ENCODE results near the gene RFX2.
"Not testable (repeated sequence)": the region's sequence is repeated elsewhere in the genome, so short reads cannot be mapped to it uniquely, and the experiment has no call there.

Gene RFX2

DNA sequence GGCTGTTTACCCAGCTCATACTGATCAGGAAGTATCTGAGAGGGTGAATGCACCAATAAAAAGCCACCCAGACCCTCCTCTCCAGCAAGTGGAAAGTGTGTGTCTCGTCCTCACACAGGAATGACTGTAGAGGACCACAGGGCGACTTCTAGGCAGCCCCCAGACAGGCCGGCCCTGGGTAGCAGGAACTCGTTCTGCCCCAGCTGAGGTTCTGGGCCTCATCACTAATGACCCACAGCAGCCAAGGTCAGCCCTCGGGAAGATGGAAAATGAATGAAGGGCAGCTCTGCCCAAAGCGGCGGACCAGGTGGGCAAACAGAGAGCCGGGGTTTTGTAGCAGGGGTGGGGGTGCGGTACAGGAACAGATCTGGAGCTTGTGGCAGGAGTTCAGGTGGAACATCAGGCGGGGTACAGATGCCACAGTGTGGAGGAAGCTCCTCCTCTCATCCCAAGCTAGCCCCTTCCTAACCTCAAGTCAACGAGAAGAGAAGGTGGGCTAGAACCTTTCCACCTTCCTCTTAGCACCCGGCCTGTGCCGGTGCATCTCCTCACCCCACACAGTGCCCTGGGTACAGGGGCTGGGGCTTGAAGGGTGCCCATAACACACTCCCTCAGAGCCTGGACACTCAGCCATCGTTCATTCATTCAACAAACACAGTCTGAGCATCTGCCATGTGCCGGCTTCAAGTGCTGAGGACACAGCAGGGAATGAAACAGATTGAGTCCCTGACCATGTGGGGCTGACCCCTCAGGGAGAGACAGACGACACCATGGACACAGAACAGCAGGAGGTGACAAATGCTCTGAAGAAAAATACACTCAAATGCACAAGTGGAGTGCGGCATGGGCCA, 36.2 kb downstream of the RFX2 start:
- DNase-seq = no peak

DNA sequence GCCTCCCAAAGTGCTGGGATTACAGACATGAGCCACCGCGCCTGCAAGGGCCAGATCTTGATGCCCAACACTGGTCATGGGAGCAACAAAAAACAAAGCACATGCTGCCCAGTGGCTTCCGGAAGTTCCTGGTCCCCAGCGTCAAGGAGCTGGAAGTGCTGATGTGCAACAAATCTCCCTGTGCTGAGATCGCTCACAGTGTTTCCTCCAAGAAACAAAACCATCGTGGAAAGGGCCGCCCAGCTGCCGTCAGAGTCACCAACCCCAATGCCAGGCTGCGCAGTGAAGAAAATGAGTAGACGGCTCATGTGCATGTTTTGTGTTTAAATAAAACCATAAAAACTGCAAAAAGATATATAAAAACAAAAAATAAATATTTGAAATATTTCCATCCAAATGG, 37.1 kb downstream of the RFX2 start:
- DNase-seq = not testable (repeated sequence)

DNA sequence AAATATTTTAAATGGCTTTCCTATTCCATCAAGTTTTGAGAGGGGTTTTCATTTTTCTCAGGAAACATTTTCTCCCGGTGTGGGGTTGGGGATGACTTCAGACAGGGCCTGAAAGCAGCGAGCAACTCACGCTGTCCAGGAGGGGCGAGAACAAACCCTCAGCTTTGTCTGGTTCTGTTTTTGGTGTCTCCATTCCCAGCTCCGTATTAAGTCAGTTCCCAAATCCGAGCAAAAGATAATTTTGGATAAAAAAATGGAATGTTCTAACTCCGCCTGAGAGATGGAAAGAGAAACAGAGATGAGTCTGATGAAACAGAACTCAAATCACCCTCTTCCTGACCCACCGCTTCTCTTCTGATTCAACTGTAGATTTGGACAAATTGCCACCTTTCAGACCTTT, 38.4 kb downstream of the RFX2 start:
- DNase-seq = no peak

DNA sequence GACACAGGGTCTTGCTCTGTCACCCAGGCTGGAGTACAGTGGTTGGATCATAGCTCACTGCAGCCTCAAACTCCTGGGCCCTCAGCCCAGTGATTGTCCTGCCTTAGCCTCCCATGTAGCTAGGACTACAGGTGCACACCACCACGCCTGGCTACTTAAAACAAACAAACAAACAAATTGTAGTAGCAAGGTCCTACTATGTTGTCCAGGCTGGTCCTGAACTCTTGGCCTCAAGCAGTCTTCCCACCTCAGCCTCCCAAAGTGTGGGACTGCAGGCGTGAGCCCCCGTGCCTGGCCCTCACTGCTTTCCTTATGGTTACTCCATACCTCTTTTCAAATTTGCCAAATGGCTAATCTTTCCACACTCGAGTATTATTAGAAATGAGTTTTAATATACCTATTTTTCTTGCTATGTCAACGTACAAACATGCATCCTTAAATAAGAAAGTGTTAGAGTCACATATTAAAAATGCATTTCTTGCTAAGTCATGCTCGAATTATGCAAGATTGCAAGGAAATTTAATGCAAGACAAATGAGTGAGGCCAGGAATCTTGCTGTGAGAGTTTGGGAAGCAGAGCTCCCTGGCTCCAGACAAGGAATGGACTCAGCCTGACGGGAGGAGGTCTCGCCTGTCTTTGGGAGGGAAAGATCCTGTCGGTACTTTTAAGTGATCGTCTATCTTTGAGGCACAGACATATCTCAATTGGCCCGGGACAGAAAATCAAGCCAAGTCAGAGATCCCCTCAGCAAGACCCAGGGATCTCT, 39.4 kb downstream of the RFX2 start:
- no peak for DNase-seq

DNA sequence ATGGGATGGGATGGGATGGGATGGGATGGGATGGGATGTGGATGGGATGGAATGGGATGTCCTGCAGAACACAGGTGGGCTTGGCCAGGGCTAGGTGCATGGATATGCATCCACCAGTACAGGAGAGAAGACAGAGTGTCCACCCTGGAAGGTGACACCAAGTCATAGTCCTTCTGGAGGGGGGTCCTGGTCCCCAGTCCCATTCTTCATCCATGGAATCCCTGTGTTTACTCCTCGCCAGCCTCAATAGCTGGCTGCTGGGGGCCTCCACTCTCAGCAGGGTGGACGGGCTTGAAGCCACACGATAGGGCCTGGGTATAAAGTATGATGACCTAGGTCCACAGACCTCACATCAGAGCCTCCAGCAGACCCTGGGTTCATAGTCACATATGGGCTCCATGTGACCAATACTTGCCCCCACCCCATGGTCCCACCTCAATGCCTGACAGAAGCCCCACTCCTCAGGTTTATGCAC, 40.1 kb downstream of the RFX2 start:
- DNase-seq = no peak

DNA sequence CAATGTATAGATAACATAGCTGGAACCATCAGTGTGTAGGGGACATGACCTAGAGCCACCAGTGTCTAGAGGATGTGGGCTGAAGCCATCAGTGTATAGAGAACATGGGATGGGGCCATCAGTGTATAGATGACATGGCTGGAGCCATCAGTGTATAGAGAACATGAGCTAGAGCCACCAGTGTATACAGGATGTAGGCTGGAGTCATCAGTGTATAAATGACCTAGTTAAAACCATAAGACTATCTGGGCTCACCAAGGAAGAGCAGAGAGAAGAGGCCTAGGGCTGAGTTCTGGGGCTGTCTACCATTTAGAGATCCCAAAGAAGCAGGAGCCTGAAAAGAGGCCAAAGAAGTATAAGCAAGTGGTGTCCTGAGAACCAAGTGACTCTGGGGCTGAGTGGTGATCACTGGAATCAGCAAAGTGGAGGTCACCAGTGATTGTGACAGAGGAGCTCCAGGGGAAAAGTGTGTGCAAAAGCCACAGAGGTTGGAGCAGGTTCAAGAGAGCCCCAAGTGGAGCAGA, 41.0 kb downstream of the RFX2 start:
- no peak for DNase-seq

DNA sequence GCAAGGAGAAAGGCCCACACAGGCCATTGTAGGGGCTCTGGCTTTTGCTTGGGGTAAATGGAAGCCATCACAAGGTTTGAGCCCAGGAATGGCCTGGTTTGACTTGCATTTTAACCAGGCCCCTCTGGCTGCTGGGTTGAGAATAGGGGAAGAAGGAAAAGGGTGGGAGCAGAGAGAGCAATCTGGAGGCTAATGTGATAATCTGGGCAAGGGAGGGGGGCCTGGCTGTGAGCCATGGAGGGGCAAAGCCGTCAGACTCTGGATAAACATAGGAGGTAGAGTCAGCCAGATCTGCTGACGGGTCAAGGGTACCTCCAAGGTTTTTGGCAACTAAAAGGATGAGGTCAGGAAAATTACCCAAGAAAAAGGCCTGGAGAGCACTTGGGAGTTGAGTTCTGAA, 41.6 kb downstream of the RFX2 start:
- DNase-seq = no peak

DNA sequence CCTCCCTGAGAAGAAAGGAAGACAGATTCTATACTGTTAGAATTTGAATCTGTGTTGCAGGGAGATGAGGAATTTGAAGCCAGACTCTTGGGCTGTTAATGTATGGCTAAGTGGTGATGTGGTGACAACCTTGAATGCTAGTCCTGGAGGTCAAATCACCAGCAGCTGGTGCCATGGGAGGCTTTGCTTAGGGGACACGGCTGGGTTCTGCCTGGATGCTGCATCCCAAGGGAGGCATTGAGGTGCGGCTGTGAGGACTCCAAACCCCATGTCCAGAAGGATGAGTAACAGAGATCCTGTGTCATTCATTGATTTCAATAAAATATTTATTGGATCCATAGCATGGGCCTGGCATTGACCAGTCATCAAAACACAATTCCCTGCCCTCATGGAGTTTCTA, 42.3 kb downstream of the RFX2 start:
- no peak for DNase-seq

DNA sequence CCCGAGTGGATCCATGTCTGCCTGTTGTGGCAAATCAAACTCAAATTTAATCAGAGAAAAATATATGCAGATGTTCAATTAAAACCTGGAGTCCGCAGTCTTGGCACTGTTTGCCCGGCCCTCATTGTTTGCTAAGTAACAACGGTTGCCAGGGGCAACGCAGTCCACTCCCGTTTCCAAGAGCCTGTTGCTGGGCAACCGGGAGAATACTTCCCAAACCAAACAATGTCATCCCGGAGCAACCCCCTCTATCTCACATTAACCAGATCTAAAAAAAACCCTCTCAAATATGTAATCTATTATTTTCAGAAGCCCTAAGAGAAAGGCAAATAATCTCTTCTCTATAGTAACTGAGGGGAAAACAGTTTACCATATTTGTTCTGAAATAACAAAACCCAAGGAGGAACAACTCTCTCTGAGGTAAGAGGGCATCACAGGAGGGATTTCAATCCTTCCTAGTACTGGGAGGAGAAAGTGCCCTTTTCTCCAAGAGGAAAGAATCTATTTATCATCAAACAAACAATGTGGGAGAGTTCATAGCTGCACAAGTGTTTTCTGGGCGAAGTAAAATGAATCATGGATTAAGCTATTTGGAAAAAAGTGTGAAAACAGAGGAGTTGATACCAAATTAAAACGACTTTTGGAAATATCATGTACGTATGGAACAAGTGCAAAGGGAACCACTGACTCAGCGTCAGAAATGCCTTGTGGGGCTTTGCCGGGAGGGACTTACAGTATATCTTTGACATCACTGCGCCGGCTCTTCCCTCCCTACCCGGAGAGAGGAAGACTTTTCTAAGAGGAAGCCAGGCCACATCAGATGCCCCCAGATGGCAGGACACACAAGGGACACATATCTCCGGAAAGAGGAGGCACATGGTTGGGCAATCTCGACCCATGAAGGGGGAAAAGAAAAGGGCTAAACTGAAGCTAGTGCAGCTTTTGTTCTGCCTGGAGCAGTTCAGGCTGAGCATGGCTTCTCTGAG, 43.3 kb downstream of the RFX2 start:
- DNase-seq = peak; percentile 85

DNA sequence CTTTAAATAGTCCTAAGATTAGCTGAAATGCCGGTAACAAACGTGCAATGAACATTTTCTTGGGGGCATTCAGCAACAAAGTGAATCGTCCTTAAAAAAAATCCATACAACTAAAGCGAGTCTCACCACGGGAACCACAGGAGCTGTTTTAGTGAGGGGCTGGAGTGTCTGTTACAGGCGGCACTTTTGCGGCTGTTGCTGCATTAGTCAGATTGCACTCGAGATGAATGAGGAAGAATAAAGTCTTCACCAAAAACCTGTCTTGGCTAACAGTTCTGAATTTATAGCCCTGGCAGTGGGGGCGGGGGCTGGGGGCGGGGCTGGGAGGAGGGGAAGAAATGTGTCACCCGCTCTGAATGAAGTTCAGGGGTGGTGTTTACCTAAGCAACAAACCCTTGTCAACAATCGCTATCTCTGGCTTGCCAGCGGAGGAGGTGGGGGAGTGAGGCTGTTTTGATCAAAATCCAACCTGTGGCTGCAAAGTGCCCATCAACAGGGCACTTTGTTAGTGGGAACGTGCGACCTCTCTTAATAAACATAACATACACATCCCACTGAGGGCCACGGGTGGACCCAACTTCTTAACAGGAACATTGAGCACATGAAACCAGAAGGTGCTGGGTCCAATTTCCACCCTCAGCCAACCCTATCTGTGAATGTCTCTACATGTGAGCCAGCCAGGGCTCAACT, 44.5 kb downstream of the RFX2 start:
- no peak for DNase-seq

DNA sequence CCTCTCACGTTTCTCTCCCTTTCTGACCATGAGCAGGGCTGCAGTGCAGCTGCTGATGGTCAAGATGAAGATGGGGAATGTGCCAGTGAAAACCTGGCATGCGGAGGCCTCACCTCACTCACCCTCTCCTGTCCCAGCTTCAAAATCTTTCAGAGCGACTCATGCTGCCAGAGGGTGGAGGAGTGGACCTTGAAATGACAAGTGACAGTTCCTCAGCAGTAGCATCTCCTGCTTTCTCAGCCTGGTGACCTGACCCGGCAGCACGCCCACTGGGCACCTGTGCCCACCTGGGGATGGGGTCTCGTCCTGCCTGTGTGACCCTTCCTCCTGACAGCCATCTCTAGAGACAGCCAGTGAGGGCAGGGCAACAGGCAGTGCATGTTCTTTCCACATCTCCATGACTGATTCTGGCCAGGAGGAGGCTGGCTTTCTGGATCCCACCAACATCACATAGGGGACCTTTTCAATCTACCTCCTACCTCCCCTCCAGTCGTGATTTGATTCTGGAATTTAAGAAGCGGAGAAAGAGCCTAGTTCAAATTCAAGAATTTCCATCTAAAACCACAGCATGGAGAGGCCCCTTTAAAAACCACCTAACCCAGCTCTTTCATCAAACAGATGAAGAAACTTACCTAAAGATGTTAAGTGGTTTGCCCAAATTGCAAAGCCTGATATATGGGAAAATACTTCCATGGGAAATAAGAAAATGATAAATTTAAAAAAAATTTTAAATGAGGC, 45.8 kb downstream of the RFX2 start:
- no peak for DNase-seq

DNA sequence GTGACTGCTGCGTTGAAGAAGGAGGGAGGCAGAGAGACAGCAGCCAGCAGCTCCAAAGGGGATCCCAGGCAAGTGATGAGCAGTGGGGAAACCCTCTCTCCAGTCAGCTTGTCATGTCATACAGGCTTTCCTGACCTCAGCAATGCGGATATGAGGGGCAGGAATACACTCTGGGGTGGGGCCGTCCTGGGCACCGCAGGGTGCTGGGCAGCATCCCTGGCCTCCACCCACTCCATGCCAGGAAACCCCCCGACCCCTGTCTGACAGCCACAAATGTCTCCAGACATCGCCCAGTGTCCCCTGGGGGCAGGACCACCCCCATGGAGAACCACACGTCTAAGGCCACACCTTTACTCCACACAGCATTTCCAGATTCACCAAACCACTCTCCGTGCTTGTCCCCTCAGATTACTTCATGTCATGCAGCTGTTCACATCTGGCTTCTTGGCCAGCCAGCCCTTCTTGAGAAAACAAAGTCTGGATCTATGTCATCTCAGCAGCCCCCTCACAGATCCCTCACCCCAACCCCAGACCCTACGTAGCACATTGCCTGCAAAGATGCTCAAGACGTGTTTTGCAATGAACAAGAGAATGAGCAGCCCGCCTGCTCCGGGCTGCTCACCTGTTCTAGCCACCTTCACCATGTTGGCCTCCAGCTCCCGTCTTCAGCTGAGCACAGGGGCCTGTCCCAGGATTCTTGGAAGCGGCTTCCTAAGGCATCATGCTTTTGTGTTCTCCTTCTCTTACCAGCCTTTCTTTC, 46.5 kb downstream of the RFX2 start:
- no peak for DNase-seq

DNA sequence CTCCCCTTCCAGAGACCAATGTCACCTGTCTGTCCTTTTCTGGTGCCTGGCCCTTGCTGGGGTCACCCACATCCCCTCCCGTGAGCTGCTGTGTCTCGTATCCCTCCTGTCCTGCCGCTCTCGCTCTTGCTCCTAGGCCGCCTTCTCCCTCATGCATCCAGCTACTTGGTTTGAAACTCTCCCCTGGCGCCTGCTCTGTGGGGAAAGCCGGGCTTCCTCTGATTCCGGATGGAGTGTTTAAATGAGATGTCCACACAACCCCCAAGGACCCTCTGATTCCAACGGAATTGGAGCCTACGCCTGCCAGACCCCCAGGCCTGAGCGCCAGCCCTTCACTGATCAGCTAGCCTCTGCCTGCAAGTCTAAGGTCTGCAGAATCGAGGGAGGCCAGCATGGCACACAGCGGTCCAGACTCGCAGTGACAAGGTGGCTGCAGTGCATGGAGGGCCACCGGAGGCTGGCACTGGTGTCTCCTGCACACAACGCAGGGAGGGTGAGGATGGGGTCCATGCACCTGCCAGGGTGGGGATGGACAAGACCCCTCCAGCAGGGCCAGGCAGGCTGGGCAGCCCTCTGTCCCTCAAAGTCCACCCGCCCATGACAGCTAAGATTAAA, 47.2 kb downstream of the RFX2 start:
- DNase-seq = no peak

DNA sequence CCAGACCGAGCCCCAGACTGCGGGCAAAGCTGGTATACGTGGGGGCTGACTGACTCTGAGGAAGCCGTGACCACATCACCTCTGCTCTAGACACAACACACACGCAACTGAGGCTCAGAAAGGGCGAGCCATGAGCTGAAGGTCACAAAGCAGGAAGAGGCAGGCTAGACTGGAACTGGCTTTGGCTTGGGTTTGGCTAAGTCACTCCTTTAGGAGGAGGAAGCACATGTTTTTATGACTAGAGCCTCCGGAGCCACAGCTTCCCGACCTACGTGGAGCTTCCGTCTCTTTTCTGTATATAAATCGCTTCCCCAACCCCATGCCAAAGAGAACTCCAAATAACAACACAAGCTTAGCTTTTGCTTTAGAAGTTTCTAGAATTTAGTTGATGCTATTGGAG, 48.0 kb downstream of the RFX2 start:
- no peak for DNase-seq

DNA sequence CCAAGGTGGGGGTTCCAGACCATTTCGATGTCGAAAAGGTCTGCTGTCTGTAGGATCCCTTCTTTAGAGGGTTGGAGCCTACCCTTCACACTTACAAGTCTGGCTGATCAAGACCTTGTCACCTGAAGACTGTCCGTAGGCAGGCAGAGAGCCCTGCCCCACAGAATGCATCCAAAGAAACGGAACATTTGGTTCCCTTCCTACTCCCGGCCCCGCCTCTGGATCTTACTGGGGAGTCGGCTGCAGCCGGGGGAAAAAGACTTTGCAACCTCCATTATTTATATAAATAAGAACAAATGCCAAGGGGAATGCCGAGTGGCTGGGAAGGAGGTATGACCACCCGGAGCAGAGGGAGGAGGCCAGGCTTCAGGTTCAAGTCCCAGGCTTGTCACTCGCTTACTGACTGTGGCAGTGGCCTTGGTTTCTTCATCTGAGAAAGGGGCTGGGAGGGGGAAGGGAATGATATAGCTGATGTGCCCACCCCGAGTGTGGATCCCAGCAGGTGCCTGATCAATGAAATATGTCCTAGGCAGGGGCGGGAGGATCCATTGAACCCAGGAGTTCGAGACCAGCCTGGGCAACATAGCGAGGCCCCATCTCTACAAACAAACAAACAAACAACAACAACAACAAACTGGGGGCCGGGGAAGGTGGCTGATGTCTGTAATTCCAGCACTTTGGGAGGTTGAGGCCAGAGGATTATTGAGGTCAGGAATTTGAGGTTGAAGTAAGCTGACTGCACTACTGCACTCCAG, 48.7 kb downstream of the RFX2 start:
- no peak for DNase-seq

DNA sequence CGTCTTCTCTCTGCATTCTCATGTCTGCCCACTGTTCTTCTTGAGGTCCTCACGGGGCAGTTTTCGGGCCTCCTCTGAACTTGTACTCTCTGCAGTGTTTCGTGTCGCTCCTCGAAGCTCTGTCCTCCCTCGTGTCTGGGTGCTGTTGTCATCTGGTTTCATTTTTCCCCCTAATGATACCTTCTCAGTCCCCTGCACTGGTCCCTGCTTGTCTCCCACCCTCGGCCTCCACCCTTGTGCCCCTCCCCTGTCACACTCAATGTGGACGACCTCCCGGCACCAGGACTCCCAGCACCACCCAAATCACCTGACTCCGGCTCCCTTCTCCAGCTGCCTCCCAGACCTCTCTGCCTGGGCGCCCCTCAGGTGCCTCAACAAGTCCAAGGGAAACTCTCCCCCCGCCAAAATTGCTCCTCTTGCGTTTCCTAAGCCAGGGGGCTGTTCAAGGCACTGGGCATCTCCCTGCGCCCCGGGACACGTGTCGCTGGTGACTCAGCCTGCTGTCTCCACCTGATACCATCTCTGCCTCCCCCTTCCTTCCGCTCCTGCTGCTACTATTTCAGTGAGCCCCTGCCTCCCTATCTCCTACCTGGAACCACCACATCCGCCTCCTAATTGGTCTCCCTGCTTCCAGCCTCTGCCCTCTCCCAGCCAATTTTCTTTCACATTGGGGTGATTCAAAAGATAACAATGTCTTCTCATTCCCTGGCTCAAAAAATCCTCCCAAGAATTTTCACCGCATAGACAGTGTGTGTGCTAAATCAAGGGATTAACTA, 49.5 kb downstream of the RFX2 start:
- no peak for DNase-seq

DNA sequence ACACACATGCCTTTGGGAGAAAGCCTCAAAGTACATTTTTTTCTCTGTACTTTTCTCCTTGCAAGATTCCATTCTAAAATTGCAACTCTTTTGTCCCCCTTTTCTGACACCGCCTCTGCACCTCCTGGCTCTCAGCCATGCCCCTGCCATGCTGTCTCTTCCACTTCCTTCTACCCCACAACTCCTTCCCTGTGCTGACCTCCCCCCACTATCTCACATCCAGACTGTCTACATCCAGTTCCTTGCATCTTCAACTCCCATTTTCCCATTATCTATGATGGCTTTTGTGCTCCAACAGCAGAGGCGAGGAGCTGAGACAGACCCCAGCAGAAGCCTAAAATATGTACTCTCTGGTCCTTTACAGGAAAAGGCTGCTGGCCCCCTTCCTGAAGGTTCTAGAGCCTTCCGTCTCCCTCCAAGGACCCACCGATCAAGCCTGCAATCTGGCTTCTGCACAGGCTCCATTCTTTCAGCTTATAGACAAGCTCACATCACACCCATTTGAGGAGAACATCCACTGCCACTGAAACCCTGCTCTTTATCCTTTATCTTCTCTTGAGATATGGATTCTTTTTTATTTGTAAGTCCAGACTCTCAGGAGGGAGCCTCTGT, 50.2 kb downstream of the RFX2 start:
- DNase-seq = no peak

DNA sequence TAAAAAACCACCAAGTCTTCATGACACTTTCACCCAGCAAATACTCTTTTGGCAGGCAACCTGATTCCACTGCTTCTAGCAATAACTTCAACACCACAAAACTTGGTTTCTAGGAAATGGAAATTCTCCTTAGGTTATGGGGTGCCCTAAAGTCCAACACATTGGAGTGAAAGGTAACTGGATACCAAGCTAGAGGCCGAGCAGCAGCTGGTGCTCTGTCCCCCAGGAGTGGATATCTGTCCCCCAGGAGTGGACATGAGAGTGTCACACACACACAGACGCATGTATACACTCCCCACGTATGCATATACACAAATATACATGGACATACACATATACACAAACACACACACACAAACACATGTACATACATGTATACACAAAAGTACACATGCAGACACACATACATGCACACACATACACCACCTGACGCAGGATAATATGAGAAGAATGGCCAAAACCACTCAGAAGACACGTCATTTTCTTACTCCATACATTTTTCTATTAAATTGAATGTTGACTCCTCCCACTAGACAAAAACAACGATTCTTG, 50.8 kb downstream of the RFX2 start:
- DNase-seq = no peak
